ENCODE measurements around the gene ANAPC16. TPM values are rescaled to one million over a fixed set of nuclear protein-coding genes. Genes with fewer than 3 reads are reported as not detected.

ANAPC16 gene
- total and polyA plus RNA-seq, 2 experiments from 2014 or later: 77.5 to 126 TPM

DNA sequence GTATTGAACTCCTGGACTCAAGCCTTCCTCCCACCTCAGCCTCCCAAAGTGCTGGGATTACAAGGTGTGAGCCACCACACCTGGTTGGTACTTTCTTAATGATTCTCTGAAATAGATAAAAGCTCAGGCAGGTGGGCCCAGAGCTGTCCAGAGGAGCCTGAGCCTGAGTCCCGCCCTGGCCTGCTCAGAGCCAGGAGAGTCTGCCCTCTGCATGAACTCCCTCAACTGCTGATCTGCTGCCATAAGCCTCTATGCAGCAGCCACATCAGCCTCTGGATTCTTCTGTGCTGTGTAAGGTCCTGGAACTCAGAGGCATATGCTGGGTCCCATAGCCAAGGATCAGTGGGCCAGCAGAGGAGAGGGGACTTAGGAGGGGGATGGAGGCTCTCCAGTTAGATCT lies 34.9 kb downstream of the ANAPC16 start:
- Histone ChIP-seq H3K27ac (ENCODE audit: low read depth) (no peak overlapping the region), H3F3A (replicated peaks; ENCODE audit: low read depth) (peaks cover 3% of the 10 kb centered on the region; the same call in 1 of the 2 replicates), H3K4me1 (ENCODE audit: insufficient read depth) (peaks cover 28% of the 10 kb centered on the region), H4K20me1 (replicated peaks; ENCODE audit: insufficient read depth) (no peaks in the 10 kb centered on the region), H3K4me3 (no peak overlapping the region), H3K9me2 (ENCODE audit: insufficient read depth) (peaks cover 6% of the 10 kb centered on the region; the same call in 1 of the 2 replicates), H2AFZ (no peak overlapping the region), H3K79me2 (replicated peaks; ENCODE audit: insufficient read depth) (no peaks in the 10 kb centered on the region), H3K4me2 (no peak overlapping the region), H3K27me3 (ENCODE audit: insufficient read depth) (no peaks in the 10 kb centered on the region), H3K36me3 (ENCODE audit: insufficient read depth) (no peaks in the 10 kb centered on the region)
- Mint-ChIP-seq H3K9me3 (no peaks in the 10 kb centered on the region), H3K27me3 (ENCODE audit: insufficient read depth, low read depth, poor library complexity) (peaks cover 18% of the 10 kb centered on the region), H3K4me3 (no peak overlapping the region), H3K27ac (no peak overlapping the region), H3K36me3 (ENCODE audit: low read depth) (no peaks in the 10 kb centered on the region), H3K4me1 (peaks cover 27% of the 10 kb centered on the region)
- DNase-seq (ENCODE audit: low spot score) (no peak), ATAC-seq (no peak)
- TF ChIP-seq EZH2 (IDR thresholded peaks at IDR 0.05; ENCODE audit: low read depth, unreplicated experiment) (no peak), NANOG (IDR thresholded peaks at IDR 0.05; ENCODE audit: borderline replicate concordance) (no peak), ZNF331 (CRISPR knock-in tag; IDR thresholded peaks at IDR 0.05; ENCODE audit: low read depth) (no peak), EZH2phosphoT487 (IDR thresholded peaks at IDR 0.05; ENCODE audit: unreplicated experiment) (no peak), STAT1 (IDR thresholded peaks at IDR 0.05; ENCODE audit: unreplicated experiment) (no peak), ZNF114 (CRISPR knock-in tag; IDR thresholded peaks at IDR 0.05) (no peak)
- TF ChIP-seq, protein P1, sequence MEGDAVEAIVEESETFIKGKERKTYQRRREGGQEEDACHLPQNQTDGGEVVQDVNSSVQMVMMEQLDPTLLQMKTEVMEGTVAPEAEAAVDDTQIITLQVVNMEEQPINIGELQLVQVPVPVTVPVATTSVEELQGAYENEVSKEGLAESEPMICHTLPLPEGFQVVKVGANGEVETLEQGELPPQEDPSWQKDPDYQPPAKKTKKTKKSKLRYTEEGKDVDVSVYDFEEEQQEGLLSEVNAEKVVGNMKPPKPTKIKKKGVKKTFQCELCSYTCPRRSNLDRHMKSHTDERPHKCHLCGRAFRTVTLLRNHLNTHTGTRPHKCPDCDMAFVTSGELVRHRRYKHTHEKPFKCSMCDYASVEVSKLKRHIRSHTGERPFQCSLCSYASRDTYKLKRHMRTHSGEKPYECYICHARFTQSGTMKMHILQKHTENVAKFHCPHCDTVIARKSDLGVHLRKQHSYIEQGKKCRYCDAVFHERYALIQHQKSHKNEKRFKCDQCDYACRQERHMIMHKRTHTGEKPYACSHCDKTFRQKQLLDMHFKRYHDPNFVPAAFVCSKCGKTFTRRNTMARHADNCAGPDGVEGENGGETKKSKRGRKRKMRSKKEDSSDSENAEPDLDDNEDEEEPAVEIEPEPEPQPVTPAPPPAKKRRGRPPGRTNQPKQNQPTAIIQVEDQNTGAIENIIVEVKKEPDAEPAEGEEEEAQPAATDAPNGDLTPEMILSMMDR (conservative IDR thresholded peaks at IDR 0.05; ENCODE audit: low read depth in 2 of 2): no peak

DNA sequence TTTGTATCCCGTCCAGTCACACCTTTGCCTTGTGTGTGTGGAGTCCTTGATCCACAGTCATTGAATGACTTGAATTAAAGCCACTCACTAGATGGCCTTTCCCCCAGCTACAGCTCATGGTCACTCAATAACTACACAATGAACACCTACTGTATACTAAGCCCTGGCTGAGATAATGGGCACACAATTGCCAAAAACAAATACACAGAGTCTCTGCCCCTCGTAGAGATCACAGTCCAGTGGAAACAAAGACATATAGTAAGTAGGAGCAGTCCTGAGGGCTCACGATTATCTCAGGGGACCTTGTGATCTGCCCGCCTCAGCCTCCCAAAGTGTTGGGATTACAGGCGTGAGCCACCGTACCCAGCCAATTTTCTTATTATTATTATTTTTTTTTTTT lies 35.8 kb downstream of the ANAPC16 start:
- Histone ChIP-seq H3K27me3 (ENCODE audit: insufficient read depth) (no peaks in the 10 kb centered on the region), H3K4me2 (no peak overlapping the region), H2AFZ (no peak overlapping the region), H3K4me1 (ENCODE audit: insufficient read depth) (peaks cover 28% of the 10 kb centered on the region), H4K20me1 (replicated peaks; ENCODE audit: insufficient read depth) (no peaks in the 10 kb centered on the region), H3K36me3 (ENCODE audit: insufficient read depth) (no peaks in the 10 kb centered on the region), H3F3A (replicated peaks; ENCODE audit: low read depth) (peaks cover 3% of the 10 kb centered on the region; the same call in 1 of the 2 replicates), H3K4me3 (no peak overlapping the region), H3K79me2 (replicated peaks; ENCODE audit: insufficient read depth) (no peaks in the 10 kb centered on the region), H3K9me2 (ENCODE audit: insufficient read depth) (no peaks in the 10 kb centered on the region), H3K27ac (ENCODE audit: low read depth) (no peak overlapping the region)
- Mint-ChIP-seq H3K27ac (no peak overlapping the region), H3K4me1 (peaks cover 32% of the 10 kb centered on the region), H3K9me3 (no peaks in the 10 kb centered on the region), H3K27me3 (ENCODE audit: insufficient read depth, low read depth, poor library complexity) (peaks cover 15% of the 10 kb centered on the region), H3K36me3 (ENCODE audit: low read depth) (no peaks in the 10 kb centered on the region), H3K4me3 (no peak overlapping the region)
- ATAC-seq (no peak), DNase-seq (ENCODE audit: low spot score) (no peak)
- TF ChIP-seq ZNF114 (CRISPR knock-in tag; IDR thresholded peaks at IDR 0.05) (no peak), EZH2 (IDR thresholded peaks at IDR 0.05; ENCODE audit: low read depth, unreplicated experiment) (no peak), CREB1 (CRISPR knock-in tag; IDR thresholded peaks at IDR 0.05; ENCODE audit: low read depth) (no peak), NANOG (IDR thresholded peaks at IDR 0.05; ENCODE audit: borderline replicate concordance) (no peak), ZNF331 (CRISPR knock-in tag; IDR thresholded peaks at IDR 0.05; ENCODE audit: low read depth) (no peak)
- TF ChIP-seq, protein P2, sequence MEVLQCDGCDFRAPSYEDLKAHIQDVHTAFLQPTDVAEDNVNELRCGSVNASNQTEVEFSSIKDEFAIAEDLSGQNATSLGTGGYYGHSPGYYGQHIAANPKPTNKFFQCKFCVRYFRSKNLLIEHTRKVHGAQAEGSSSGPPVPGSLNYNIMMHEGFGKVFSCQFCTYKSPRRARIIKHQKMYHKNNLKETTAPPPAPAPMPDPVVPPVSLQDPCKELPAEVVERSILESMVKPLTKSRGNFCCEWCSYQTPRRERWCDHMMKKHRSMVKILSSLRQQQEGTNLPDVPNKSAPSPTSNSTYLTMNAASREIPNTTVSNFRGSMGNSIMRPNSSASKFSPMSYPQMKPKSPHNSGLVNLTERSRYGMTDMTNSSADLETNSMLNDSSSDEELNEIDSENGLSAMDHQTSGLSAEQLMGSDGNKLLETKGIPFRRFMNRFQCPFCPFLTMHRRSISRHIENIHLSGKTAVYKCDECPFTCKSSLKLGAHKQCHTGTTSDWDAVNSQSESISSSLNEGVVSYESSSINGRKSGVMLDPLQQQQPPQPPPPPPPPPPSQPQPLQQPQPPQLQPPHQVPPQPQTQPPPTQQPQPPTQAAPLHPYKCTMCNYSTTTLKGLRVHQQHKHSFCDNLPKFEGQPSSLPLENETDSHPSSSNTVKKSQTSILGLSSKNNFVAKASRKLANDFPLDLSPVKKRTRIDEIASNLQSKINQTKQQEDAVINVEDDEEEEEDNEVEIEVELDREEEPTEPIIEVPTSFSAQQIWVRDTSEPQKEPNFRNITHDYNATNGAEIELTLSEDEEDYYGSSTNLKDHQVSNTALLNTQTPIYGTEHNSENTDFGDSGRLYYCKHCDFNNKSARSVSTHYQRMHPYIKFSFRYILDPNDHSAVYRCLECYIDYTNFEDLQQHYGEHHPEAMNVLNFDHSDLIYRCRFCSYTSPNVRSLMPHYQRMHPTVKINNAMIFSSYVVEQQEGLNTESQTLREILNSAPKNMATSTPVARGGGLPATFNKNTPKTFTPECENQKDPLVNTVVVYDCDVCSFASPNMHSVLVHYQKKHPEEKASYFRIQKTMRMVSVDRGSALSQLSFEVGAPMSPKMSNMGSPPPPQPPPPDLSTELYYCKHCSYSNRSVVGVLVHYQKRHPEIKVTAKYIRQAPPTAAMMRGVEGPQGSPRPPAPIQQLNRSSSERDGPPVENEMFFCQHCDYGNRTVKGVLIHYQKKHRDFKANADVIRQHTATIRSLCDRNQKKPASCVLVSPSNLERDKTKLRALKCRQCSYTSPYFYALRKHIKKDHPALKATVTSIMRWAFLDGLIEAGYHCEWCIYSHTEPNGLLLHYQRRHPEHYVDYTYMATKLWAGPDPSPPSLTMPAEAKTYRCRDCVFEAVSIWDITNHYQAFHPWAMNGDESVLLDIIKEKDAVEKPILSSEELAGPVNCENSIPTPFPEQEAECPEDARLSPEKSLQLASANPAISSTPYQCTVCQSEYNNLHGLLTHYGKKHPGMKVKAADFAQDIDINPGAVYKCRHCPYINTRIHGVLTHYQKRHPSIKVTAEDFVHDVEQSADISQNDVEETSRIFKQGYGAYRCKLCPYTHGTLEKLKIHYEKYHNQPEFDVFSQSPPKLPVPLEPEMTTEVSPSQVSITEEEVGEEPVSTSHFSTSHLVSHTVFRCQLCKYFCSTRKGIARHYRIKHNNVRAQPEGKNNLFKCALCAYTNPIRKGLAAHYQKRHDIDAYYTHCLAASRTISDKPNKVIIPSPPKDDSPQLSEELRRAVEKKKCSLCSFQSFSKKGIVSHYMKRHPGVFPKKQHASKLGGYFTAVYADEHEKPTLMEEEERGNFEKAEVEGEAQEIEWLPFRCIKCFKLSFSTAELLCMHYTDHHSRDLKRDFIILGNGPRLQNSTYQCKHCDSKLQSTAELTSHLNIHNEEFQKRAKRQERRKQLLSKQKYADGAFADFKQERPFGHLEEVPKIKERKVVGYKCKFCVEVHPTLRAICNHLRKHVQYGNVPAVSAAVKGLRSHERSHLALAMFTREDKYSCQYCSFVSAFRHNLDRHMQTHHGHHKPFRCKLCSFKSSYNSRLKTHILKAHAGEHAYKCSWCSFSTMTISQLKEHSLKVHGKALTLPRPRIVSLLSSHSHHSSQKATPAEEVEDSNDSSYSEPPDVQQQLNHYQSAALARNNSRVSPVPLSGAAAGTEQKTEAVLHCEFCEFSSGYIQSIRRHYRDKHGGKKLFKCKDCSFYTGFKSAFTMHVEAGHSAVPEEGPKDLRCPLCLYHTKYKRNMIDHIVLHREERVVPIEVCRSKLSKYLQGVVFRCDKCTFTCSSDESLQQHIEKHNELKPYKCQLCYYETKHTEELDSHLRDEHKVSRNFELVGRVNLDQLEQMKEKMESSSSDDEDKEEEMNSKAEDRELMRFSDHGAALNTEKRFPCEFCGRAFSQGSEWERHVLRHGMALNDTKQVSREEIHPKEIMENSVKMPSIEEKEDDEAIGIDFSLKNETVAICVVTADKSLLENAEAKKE (CRISPR knock-in tag; IDR thresholded peaks at IDR 0.05): no peak
- TF ChIP-seq, protein P1 (conservative IDR thresholded peaks at IDR 0.05; ENCODE audit: low read depth in 2 of 2): no peak
- TF ChIP-seq, protein P3, sequence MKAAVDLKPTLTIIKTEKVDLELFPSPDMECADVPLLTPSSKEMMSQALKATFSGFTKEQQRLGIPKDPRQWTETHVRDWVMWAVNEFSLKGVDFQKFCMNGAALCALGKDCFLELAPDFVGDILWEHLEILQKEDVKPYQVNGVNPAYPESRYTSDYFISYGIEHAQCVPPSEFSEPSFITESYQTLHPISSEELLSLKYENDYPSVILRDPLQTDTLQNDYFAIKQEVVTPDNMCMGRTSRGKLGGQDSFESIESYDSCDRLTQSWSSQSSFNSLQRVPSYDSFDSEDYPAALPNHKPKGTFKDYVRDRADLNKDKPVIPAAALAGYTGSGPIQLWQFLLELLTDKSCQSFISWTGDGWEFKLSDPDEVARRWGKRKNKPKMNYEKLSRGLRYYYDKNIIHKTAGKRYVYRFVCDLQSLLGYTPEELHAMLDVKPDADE (IDR thresholded peaks at IDR 0.05): no peak

Data from GM23338 (cell line).